Measurements from ENCODE around the gene ARHGAP42. TPM values are rescaled to one million over a fixed set of nuclear protein-coding genes. Genes with fewer than 3 reads are reported as not detected.

The ARHGAP42 gene
- total and polyA plus RNA-seq, 4 donors: 3.8 to 17.2 (median 12.0) TPM

GRCh38 chr11:100882957-100883356 lies 195.9 kb downstream of the ARHGAP42 start:
- 37% methylated on average over 1 of the region's 1 CpG for WGBS
- H3K27ac ChIP-seq (ENCODE audit: low read depth in 1 of 2, low read length in 2 of 2): no peak overlapping the region
- H3K4me1 ChIP-seq (ENCODE audit: control insufficient read depth in 4 of 4, insufficient read depth in 4 of 4, low read length in 3 of 4): peaks cover 0 to 3% (median 0%) of the 10 kb centered on the region in 4 donors
- peak in 1 of 2 donors; percentile 52 for TF ChIP-seq HNF4A (conservative IDR thresholded peaks at IDR 0.05)
- TF ChIP-seq, protein P1, sequence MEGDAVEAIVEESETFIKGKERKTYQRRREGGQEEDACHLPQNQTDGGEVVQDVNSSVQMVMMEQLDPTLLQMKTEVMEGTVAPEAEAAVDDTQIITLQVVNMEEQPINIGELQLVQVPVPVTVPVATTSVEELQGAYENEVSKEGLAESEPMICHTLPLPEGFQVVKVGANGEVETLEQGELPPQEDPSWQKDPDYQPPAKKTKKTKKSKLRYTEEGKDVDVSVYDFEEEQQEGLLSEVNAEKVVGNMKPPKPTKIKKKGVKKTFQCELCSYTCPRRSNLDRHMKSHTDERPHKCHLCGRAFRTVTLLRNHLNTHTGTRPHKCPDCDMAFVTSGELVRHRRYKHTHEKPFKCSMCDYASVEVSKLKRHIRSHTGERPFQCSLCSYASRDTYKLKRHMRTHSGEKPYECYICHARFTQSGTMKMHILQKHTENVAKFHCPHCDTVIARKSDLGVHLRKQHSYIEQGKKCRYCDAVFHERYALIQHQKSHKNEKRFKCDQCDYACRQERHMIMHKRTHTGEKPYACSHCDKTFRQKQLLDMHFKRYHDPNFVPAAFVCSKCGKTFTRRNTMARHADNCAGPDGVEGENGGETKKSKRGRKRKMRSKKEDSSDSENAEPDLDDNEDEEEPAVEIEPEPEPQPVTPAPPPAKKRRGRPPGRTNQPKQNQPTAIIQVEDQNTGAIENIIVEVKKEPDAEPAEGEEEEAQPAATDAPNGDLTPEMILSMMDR (IDR thresholded peaks at IDR 0.05; ENCODE audit: low read depth, low read length, missing input control): no peak
- no peak for TF ChIP-seq EGR1 (IDR thresholded peaks at IDR 0.05; ENCODE audit: low read depth in 2 of 2)
- H3K36me3 ChIP-seq (ENCODE audit: control insufficient read depth in 4 of 4, insufficient read depth in 3 of 4, low read depth in 1 of 4, low read length in 3 of 4): no peaks in the 10 kb centered on the region
- no peak for DNase-seq (ENCODE audit: low spot score)
- H3K9me3 ChIP-seq (ENCODE audit: control insufficient read depth in 4 of 4, low read length in 3 of 4): no peaks in the 10 kb centered on the region
- H3K27me3 ChIP-seq (ENCODE audit: control insufficient read depth in 4 of 4, insufficient read depth in 4 of 4, low read length in 3 of 4): no peaks in the 10 kb centered on the region
- H3K9ac ChIP-seq (ENCODE audit: low read depth in 1 of 2, low read length in 2 of 2): no peak overlapping the region
- H3K4me3 ChIP-seq (ENCODE audit: low read depth in 1 of 3, low read length in 3 of 3): no peak overlapping the region

- no peak overlapping the region for H3K27ac ChIP-seq (ENCODE audit: low read depth in 1 of 2, low read length in 2 of 2)
- no peak overlapping the region for H3K4me3 ChIP-seq (ENCODE audit: low read depth in 1 of 3, low read length in 3 of 3)
- WGBS: 96% methylated on average over 1 of the region's 1 CpG
- H3K4me1 ChIP-seq (ENCODE audit: control insufficient read depth in 4 of 4, insufficient read depth in 4 of 4, low read length in 3 of 4): peaks cover 0 to 3% (median 0%) of the 10 kb centered on the region in 4 donors
- no peak overlapping the region for H3K9ac ChIP-seq (ENCODE audit: low read depth in 1 of 2, low read length in 2 of 2)
- no peak for DNase-seq (ENCODE audit: low spot score)
- no peaks in the 10 kb centered on the region for H3K27me3 ChIP-seq (ENCODE audit: control insufficient read depth in 4 of 4, insufficient read depth in 4 of 4, low read length in 3 of 4)
- TF ChIP-seq, protein P1 (IDR thresholded peaks at IDR 0.05; ENCODE audit: low read depth, low read length, missing input control): no peak
- TF ChIP-seq SP1 (IDR thresholded peaks at IDR 0.05) (no peak), HNF4G (IDR thresholded peaks at IDR 0.05) (no peak), HNF4A (conservative IDR thresholded peaks at IDR 0.05) (no peak), TAF1 (conservative IDR thresholded peaks at IDR 0.05) (no peak), YY1 (IDR thresholded peaks at IDR 0.05) (no peak), NR2F2 (IDR thresholded peaks at IDR 0.05) (no peak), ATF3 (IDR thresholded peaks at IDR 0.05) (no peak), FOXA2 (IDR thresholded peaks at IDR 0.05) (no peak)
- TF ChIP-seq, protein P2, sequence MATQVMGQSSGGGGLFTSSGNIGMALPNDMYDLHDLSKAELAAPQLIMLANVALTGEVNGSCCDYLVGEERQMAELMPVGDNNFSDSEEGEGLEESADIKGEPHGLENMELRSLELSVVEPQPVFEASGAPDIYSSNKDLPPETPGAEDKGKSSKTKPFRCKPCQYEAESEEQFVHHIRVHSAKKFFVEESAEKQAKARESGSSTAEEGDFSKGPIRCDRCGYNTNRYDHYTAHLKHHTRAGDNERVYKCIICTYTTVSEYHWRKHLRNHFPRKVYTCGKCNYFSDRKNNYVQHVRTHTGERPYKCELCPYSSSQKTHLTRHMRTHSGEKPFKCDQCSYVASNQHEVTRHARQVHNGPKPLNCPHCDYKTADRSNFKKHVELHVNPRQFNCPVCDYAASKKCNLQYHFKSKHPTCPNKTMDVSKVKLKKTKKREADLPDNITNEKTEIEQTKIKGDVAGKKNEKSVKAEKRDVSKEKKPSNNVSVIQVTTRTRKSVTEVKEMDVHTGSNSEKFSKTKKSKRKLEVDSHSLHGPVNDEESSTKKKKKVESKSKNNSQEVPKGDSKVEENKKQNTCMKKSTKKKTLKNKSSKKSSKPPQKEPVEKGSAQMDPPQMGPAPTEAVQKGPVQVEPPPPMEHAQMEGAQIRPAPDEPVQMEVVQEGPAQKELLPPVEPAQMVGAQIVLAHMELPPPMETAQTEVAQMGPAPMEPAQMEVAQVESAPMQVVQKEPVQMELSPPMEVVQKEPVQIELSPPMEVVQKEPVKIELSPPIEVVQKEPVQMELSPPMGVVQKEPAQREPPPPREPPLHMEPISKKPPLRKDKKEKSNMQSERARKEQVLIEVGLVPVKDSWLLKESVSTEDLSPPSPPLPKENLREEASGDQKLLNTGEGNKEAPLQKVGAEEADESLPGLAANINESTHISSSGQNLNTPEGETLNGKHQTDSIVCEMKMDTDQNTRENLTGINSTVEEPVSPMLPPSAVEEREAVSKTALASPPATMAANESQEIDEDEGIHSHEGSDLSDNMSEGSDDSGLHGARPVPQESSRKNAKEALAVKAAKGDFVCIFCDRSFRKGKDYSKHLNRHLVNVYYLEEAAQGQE (IDR thresholded peaks at IDR 0.05): no peak
- no peaks in the 10 kb centered on the region for H3K9me3 ChIP-seq (ENCODE audit: control insufficient read depth in 4 of 4, low read length in 3 of 4)
- no peaks in the 10 kb centered on the region for H3K36me3 ChIP-seq (ENCODE audit: control insufficient read depth in 4 of 4, insufficient read depth in 3 of 4, low read depth in 1 of 4, low read length in 3 of 4)
Observed at GRCh38 chr11:100883830-100884229, 196.7 kb downstream of the ARHGAP42 start.

Measured in liver (tissue), 9 donors.